Mucosa of rectum (tissue), 2 donors: ENCODE data around the gene PDE6G.
"Not testable (repeated sequence)": the region's sequence is repeated elsewhere in the genome, so short reads cannot be mapped to it uniquely, and the experiment has no call there.

ENCODE experiments used
- H3K27ac ChIP-seq, 2 donors: one replicate each; pipeline ENCODE4 v1.7.0; 2013; ENCODE audit warnings: inconsistent platforms in 2 of 2, low read depth in 2 of 2, low read length in 2 of 2
- H3K27me3 ChIP-seq, 2 donors: one replicate each; pipeline ENCODE4 v1.7.0; 2013; ENCODE audit warnings: low read length in 2 of 2; ENCODE audit not compliant: control insufficient read depth in 2 of 2, insufficient read depth in 2 of 2
- H3K36me3 ChIP-seq, 2 donors: one replicate each; pipeline ENCODE4 v1.7.0; 2013; ENCODE audit warnings: low read length in 2 of 2; ENCODE audit not compliant: control insufficient read depth in 2 of 2, insufficient read depth in 2 of 2
- H3K4me1 ChIP-seq, 2 donors: one replicate each; pipeline ENCODE4 v1.7.0; 2013; ENCODE audit warnings: low read length in 2 of 2, mild to moderate bottlenecking in 1 of 2; ENCODE audit not compliant: control insufficient read depth in 2 of 2, insufficient read depth in 2 of 2
- H3K4me3 ChIP-seq, 2 donors: one replicate each; pipeline ENCODE4 v1.7.0; 2013; ENCODE audit warnings: low read length in 2 of 2
- H3K9ac ChIP-seq, 2 donors: one replicate each; pipeline ENCODE4 v1.7.0; 2013; ENCODE audit warnings: low read length in 2 of 2, low read depth in 1 of 2, mild to moderate bottlenecking in 1 of 2
- H3K9me3 ChIP-seq, 2 donors: one replicate each; pipeline ENCODE4 v1.7.0; 2013; ENCODE audit warnings: low read length in 2 of 2; ENCODE audit not compliant: control insufficient read depth in 2 of 2
- donor health status: healthy.
- donor health status: Normal muscosa, but diverticular disease.

Gene PDE6G

DNA sequence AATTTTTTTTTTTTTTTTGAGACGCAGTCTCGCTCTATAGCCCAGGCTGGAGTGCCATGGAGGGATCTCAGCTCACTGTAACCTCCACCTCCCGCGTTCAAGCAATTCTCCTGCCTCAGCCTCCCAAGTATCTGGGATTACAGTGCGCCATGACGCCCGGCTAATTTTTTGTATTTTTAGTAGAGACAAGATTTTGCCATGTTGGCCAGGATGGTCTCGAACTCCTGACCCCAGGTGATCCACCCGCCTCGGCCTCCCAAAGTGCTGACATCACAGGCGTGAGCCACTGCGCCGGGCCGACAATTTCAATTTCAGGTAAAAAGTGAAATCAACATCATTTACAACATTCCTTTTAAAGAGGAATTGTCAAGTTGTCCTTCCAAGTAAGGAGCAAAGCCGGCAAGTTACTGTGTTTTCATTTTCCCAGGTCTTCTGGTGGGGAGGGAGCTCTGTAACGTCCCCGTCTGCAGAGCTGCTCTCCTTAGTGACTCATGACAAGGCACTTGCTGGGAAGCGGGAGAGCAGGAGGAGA lies 20.3 kb downstream of the PDE6G start:
- H3K4me1 ChIP-seq: peaks cover 10 to 11% of the 10 kb centered on the region in 2 donors
- H3K9me3 ChIP-seq: no peaks in the 10 kb centered on the region
- peak overlapping the region; percentile 82 to 83 for H3K27ac ChIP-seq
- peak overlapping the region; percentile 76 to 84 for H3K9ac ChIP-seq
- H3K36me3 ChIP-seq: peaks cover 0 to 6% of the 10 kb centered on the region in 2 donors
- peak overlapping the region; percentile 80 to 96 for H3K4me3 ChIP-seq
- no peaks in the 10 kb centered on the region for H3K27me3 ChIP-seq

DNA sequence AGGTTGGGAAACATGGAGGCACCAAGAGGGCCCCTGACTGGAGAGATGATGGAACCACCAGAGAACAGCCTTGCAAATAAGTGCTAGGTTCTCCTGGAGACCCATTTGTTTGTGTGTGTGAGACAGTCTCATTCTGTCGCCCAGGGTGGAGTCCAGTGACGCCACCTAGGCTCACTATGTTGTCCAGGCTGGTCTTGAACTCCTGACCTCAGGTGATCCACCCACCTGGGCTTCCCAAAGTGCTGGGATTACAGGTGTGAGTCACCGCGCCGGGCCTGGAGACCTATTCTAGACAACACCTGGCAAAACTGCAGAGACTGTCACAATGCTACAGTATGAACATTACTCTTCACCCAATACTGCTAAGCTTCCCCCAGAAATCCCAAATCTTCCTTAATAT lies 20.9 kb downstream of the PDE6G start:
- Histone ChIP-seq H3K27me3 (no peaks in the 10 kb centered on the region), H3K4me3 (peak overlapping the region; percentile 80 to 96), H3K9ac (peak overlapping the region in 1 of 2 donors; percentile 76), H3K9me3 (no peaks in the 10 kb centered on the region), H3K36me3 (peaks cover 0 to 6% of the 10 kb centered on the region in 2 donors), H3K27ac (peak overlapping the region in 1 of 2 donors; percentile 4), H3K4me1 (peaks cover 10 to 11% of the 10 kb centered on the region in 2 donors)

DNA sequence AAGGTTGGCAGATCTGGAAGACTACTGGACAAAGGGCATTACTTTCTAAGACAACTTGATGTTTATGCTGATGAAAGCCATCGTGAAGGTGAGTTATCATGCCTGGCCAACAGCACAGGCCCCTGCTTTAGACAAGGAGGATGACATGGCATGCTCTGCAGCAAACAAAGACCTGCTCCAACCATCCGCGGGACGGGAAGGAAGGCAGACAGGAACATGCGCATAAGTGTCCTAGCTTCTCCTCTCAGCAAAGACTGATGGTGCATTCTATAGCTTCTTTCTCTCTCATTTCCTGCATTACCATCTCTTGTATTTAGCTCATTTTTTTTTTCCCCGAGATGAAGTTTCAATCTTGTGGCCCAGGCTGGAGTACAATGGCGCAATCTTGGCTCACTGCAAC lies 24.9 kb downstream of the PDE6G start:
- H3K27me3 ChIP-seq: no peaks in the 10 kb centered on the region
- H3K9me3 ChIP-seq: no peaks in the 10 kb centered on the region
- H3K9ac ChIP-seq: no peak overlapping the region
- H3K4me3 ChIP-seq: no peak overlapping the region
- H3K27ac ChIP-seq: no peak overlapping the region
- peaks cover 12 to 18% of the 10 kb centered on the region in 2 donors for H3K36me3 ChIP-seq
- peaks cover 10 to 11% of the 10 kb centered on the region in 2 donors for H3K4me1 ChIP-seq

DNA sequence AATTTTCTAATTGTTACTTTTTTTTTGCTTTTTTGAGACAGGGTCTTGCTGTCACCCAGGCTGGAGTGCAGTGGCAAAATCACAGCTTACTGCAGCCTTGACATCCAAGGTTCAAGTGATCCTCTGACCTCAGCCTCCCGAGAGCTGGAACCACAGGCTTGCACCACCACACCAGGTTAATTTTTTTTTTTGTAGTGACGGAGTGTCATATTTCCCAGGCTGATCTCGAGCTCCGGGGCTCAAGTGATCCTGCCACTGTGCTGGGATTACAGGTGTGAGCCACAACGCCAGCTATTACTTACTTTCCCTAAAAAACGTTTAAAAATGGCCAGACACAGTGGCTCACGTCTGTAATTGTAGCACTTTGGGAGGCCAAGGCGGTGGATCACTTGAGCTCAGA lies 26.1 kb downstream of the PDE6G start:
- Histone ChIP-seq H3K27me3 (no peaks in the 10 kb centered on the region), H3K4me1 (peaks cover under 1 to 2% of the 10 kb centered on the region in 2 donors), H3K4me3 (no peak overlapping the region), H3K27ac (no peak overlapping the region), H3K9me3 (no peaks in the 10 kb centered on the region), H3K36me3 (peaks cover 17 to 25% of the 10 kb centered on the region in 2 donors), H3K9ac (no peak overlapping the region)

DNA sequence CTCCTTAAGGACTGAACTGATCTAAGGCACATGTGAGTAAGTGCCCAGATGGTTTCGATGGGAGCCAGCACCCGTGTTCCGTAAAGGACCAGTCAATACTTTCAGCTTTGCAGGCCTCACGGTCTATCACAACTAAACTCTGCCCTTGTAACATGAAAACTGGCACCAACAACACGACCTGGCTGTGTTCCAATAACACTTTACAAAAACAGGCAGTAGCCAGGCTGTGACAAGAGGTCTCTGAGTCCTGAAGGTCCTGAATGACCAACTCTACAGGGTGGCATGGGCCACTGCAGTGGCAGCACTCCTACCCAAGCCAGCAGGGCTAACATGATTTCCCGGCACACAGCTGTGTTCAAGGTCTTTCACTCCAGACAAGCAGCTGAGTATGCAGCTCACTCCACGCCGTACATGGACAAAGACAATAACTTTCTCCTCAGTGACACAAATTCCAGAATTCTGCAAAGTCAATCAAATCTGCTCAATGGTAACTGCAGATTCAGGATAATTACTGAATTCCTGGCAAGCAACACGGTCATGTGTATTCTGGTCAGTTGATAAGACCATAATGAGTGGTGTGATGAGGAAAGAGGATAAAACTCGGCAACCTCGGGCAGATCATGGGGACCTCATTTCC lies 34.7 kb downstream of the PDE6G start:
- no peaks in the 10 kb centered on the region for H3K4me1 ChIP-seq
- H3K9ac ChIP-seq: no peak overlapping the region
- no peak overlapping the region for H3K4me3 ChIP-seq
- peaks cover 42 to 55% of the 10 kb centered on the region in 2 donors for H3K36me3 ChIP-seq
- H3K27me3 ChIP-seq: no peaks in the 10 kb centered on the region
- H3K9me3 ChIP-seq: no peaks in the 10 kb centered on the region
- no peak overlapping the region for H3K27ac ChIP-seq

DNA sequence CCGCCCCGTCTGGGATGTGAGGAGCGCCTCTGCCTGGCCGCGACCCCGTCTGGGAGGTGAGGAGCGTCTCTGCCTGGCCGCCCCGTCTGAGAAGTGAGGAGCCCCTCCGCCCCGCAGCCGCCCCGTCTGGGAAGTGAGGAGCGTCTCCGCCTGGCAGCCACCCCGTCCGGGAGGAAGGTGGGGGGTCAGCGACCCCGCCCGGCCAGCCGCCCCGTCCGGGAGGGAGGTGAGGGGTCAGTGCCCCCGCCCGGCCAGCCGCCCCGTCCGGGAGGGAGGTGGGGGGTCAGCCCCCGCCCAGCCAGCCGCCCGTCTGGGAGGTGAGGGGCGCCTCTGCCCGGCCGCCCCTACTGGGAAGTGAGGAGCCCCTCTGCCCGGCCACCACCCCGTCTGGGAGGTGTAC lies 38.0 kb downstream of the PDE6G start:
- not testable (repeated sequence) for H3K27ac ChIP-seq, H3K9me3 ChIP-seq, H3K27me3 ChIP-seq, H3K4me3 ChIP-seq, H3K4me1 ChIP-seq, H3K9ac ChIP-seq
- peaks cover 26 to 51% of the 10 kb centered on the region in 2 donors for H3K36me3 ChIP-seq

DNA sequence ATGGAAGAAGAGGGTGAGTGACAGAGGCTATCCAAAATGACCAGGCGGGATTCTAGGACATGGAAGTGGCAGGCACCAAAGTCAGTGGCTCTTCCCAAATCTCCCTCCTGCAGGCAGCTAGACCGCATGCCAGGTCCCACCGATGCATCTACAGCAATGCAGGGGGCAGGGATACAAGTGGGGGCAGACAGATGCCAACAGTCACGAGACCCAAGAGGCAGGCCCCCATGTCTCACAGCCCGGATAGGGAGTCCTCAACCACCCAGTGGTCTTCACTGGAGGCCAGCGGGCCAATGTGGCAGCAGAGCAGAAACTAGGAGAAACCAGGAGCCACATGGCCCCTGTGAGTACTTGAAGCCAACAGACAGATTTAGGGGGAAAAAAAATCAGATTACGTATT lies 39.5 kb downstream of the PDE6G start:
- Histone ChIP-seq H3K4me1 (no peaks in the 10 kb centered on the region), H3K4me3 (no peak overlapping the region), H3K9me3 (no peaks in the 10 kb centered on the region), H3K27ac (no peak overlapping the region), H3K9ac (no peak overlapping the region), H3K36me3 (peaks cover 37 to 53% of the 10 kb centered on the region in 2 donors), H3K27me3 (no peaks in the 10 kb centered on the region)

DNA sequence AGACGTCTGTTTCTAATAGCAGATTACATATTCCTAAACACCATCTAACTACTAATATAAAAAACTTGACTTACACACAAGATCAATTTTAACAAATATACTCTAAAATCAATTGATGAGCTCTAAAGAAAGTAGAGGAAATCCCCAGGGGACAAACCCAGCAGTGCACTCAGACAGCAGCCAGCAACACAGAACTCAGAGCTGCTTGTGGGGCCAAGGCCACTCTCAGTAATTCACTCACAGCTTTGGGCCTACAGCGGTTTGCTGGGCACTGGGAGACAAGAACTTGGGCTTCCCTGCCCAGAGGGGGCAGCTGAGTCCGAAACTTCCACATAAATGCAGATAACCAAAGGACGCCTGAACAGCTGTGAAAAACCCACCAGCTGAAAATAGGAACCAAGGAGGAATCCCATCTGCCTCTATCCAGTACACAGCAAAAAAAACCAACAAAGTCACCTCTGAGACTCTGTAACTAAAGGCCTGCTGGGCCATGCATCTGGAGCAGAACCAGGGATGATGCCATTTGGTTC lies 40.9 kb downstream of the PDE6G start:
- Histone ChIP-seq H3K4me1 (no peaks in the 10 kb centered on the region), H3K9ac (no peak overlapping the region), H3K27ac (no peak overlapping the region), H3K9me3 (no peaks in the 10 kb centered on the region), H3K27me3 (no peaks in the 10 kb centered on the region), H3K4me3 (no peak overlapping the region), H3K36me3 (peaks cover 25 to 41% of the 10 kb centered on the region in 2 donors)

DNA sequence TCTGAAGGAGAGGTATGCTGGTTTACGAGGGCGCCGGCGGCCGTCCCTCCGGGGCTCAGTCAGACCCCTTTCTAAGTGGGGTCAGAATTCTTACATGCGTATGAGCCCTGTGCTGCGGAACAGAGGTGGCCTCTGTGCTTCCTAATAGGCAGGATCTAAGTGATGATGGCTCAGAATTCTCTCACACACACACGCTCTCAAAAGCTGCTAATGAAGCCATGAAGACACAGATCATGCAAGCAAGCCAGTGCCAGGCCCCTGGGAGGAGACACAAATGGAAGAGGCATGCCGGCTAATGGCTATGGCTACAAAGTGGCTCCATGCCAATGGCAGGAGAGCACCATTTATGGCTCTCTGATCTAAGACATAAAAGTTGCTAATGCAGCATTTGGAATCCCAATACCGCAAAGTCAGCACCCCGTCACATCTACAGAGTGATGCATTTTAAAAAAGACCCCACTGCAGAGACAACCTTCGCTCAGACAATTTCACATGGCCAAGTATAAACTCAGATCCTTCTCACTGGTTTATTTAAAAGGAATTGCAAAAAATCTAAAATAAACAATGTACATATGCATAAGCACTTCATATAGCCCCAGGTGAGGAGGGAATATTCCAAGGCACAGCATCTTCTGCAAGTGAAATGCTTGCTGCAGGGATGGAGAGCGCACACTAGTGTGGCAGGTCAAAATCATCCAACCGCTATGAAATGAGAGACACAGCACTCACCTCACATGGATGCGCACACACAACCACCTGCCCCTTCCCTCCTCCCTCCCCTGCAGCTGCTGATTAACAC lies 44.0 kb downstream of the PDE6G start:
- H3K9me3 ChIP-seq: no peaks in the 10 kb centered on the region
- H3K27me3 ChIP-seq: no peaks in the 10 kb centered on the region
- H3K36me3 ChIP-seq: peaks cover 41 to 65% of the 10 kb centered on the region in 2 donors
- H3K9ac ChIP-seq: no peak overlapping the region
- H3K4me1 ChIP-seq: no peaks in the 10 kb centered on the region
- no peak overlapping the region for H3K27ac ChIP-seq
- H3K4me3 ChIP-seq: no peak overlapping the region
